SK-N-SH treated with all-trans-retinoic acid at 6 μM for 48 hours (cell line): ENCODE results near the gene SFXN1.

Experiments
- ARNTL ChIP-seq: fragments of 450-650 bp; formaldehyde crosslinking; IDR thresholded peaks from 2 replicates; pipeline ENCODE4 v1.5.0; 2020; ENCODE audit warnings: low read depth, mild to moderate bottlenecking, moderate library complexity, borderline replicate concordance
- GLIS3 ChIP-seq: fragments of 250-450 bp; sonication (Bioruptor Pico); IDR thresholded peaks from 2 replicates; pipeline ENCODE4 v1.5.0; 2020; ENCODE audit warnings: mild to moderate bottlenecking, moderate library complexity
- ISL1 ChIP-seq: fragments of 250-450 bp; sonication (Bioruptor Pico); IDR thresholded peaks from 2 replicates; pipeline ENCODE4 v2.1.2; 2022; ENCODE audit warnings: mild to moderate bottlenecking, moderate library complexity
- PATZ1 ChIP-seq: fragments of 250-450 bp; sonication (Bioruptor Pico); IDR thresholded peaks from 2 replicates; pipeline ENCODE4 v1.8.0; 2020; ENCODE audit warnings: mild to moderate bottlenecking, moderate library complexity, borderline replicate concordance
- PPARA ChIP-seq: fragments of 250-450 bp; sonication (Bioruptor Pico); IDR thresholded peaks from 2 replicates; pipeline ENCODE4 v1.5.0; 2020; ENCODE audit warnings: mild to moderate bottlenecking, borderline replicate concordance
- RARB ChIP-seq: fragments of 250-450 bp; sonication (Bioruptor Pico); IDR thresholded peaks from 2 replicates; pipeline ENCODE4 v1.8.0; 2021; ENCODE audit warnings: mild to moderate bottlenecking, moderate library complexity
- TCF4 ChIP-seq: fragments of 250-450 bp; sonication (Bioruptor Pico); IDR thresholded peaks from 2 replicates; pipeline ENCODE4 v1.8.0; 2021; ENCODE audit warnings: mild to moderate bottlenecking, moderate library complexity, borderline replicate concordance
- ZC3H10 ChIP-seq: fragments of 250-450 bp; sonication (Bioruptor Pico); IDR thresholded peaks from 2 replicates; pipeline ENCODE4 v1.5.1; 2021; ENCODE audit warnings: mild to moderate bottlenecking, moderate library complexity
- ZFP3 ChIP-seq: fragments of 250-450 bp; sonication (Bioruptor Pico); IDR thresholded peaks from 2 replicates; pipeline ENCODE4 v1.5.0; 2020; ENCODE audit warnings: mild to moderate bottlenecking, moderate library complexity
- ZFP30 ChIP-seq: fragments of 450-650 bp; formaldehyde crosslinking; IDR thresholded peaks from 2 replicates; pipeline ENCODE4 v1.5.0; 2022; ENCODE audit warnings: mild to moderate bottlenecking, moderate library complexity
- ZNF565 ChIP-seq: fragments of 450-650 bp; formaldehyde crosslinking; conservative IDR thresholded peaks from 2 replicates; pipeline ENCODE4 v1.5.0; 2020; ENCODE audit warnings: low read depth, mild to moderate bottlenecking, moderate library complexity
- ZNF8 ChIP-seq: fragments of 450-650 bp; formaldehyde crosslinking; IDR thresholded peaks from 2 replicates; pipeline ENCODE4 v1.5.0; 2020; ENCODE audit warnings: mild to moderate bottlenecking, moderate library complexity
- TF ChIP-seq, protein P1 (sequence below): fragments of 250-450 bp; sonication (Bioruptor Pico); IDR thresholded peaks from 2 replicates; pipeline ENCODE4 v1.5.1; 2020; ENCODE audit warnings: low read depth, mild to moderate bottlenecking, moderate library complexity
- TF ChIP-seq, protein P2 (sequence below): fragments of 250-450 bp; sonication (Bioruptor Pico); IDR thresholded peaks from 2 replicates; pipeline ENCODE4 v1.8.0; 2021; ENCODE audit warnings: low read depth, mild to moderate bottlenecking, moderate library complexity, borderline replicate concordance

DNA sequence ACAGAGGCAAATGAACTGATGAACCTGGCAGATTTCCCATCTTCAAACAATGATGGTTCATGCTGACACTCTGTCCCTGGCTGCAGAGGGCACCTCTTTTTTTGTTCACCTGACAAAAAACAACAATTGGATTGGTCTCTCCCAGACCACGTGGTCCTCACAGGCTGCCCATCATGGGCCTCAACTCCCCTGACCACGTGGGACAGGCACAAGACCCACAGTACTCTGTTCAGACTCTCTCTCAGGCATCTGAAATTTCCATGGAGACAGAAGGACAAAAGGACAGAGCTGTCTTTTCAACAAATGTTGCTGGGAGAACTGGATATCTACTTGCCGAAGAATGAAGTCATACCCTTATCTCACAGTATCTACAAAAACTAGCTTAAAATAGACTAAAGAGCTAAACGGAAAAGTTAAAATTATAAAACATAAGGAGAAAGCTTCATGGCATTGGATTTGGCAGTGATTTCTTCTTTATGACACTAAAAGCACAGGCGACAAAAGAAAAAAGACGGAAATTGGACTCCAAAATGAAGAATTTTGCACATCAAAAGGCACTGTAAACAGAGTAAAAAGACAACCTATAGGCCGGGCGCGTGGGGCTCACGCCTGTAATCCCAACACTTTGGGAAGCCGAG, 22.1 kb upstream of the SFXN1 start:
- TF ChIP-seq ZFP30 (CRISPR knock-in tag) (no peak), ARNTL (CRISPR knock-in tag) (no peak), GLIS3 (CRISPR knock-in tag) (no peak), ISL1 (CRISPR knock-in tag) (no peak), TCF4 (CRISPR knock-in tag) (no peak), PATZ1 (no peak), ZFP3 (CRISPR knock-in tag) (no peak), PPARA (no peak), RARB (CRISPR knock-in tag) (no peak), ZNF565 (no peak), ZNF8 (CRISPR knock-in tag) (no peak), ZC3H10 (no peak)
- TF ChIP-seq, protein P1, sequence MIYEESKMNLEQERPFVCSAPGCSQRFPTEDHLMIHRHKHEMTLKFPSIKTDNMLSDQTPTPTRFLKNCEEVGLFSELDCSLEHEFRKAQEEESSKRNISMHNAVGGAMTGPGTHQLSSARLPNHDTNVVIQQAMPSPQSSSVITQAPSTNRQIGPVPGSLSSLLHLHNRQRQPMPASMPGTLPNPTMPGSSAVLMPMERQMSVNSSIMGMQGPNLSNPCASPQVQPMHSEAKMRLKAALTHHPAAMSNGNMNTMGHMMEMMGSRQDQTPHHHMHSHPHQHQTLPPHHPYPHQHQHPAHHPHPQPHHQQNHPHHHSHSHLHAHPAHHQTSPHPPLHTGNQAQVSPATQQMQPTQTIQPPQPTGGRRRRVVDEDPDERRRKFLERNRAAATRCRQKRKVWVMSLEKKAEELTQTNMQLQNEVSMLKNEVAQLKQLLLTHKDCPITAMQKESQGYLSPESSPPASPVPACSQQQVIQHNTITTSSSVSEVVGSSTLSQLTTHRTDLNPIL (CRISPR knock-in tag) = no peak
- TF ChIP-seq, protein P2, sequence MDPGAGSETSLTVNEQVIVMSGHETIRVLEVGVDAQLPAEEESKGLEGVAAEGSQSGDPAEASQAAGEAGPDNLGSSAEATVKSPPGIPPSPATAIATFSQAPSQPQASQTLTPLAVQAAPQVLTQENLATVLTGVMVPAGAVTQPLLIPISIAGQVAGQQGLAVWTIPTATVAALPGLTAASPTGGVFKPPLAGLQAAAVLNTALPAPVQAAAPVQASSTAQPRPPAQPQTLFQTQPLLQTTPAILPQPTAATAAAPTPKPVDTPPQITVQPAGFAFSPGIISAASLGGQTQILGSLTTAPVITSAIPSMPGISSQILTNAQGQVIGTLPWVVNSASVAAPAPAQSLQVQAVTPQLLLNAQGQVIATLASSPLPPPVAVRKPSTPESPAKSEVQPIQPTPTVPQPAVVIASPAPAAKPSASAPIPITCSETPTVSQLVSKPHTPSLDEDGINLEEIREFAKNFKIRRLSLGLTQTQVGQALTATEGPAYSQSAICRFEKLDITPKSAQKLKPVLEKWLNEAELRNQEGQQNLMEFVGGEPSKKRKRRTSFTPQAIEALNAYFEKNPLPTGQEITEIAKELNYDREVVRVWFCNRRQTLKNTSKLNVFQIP = no peak
